Hematopoietic multipotent progenitor cell (in vitro differentiated cells): ENCODE results near the gene TULP4. TPM values are rescaled to one million over a fixed set of nuclear protein-coding genes. Genes with fewer than 3 reads are reported as not detected.
A peak's percentile ranks its signal among the peaks of the same experiment; 100 is the strongest.

Experiments used
- DNase-seq, 3 donors: peaks; one replicate each; pipeline ENCODE4 v3.0.0-alpha.2; 2011 to 2015; ENCODE audit warnings: low read depth in 2 of 3, low spot score in 2 of 3
- total RNA-seq: library from RNA; depleted of rRNA; stranded (reverse); fragments of >200 nt; gene quantifications from one replicate; pipeline ENCODE4 v1.2.3, GENCODE V29; 2012

Gene TULP4
- total RNA-seq, 1 donor: 33.9 TPM

DNA sequence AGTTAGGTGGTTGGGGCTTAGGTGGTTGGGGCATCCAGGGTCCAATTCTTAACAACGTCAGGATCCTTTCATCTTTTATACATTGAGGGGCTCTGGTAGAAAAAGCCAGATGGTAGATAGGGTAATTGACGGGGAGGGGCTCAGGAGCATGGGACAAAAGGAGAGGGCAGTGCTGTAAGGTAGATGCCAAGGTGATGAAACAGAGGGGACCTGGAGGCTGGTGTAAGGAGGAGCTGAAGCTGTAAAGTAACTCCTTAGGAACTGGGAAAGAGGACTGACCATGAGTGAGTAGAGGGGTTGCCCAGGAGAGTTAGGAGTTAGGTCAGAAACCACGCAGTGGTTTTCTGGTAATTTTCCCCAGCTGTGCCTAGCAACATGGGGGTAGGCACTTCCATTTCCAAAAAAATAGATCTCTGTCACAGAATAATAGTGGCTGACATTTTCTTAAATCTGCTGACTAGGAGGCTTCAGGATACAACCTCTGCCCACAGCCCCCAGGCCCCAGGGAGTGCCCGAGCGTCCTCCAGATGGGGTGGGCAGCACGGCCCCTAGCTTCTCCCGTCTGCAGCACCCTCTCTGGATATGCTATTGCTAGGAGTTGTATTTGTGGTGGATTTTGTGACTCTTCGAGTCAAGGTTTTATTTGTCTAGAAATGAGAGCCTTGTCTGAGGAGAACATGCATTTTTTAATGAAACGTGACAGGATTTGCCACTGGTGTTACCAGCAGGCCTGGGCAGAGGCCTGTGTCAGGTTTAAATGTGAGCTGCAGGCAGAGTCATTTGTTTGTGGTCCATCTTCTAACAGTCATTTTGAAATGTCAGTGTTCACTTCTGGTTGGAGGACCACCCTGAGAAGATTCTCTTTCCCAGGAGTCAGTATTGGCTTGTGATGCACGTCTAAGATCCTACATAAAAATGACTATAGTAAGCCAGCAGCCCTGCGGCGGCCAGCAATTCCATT is 44.6 kb downstream of the TULP4 start:
- no peak for DNase-seq

DNA sequence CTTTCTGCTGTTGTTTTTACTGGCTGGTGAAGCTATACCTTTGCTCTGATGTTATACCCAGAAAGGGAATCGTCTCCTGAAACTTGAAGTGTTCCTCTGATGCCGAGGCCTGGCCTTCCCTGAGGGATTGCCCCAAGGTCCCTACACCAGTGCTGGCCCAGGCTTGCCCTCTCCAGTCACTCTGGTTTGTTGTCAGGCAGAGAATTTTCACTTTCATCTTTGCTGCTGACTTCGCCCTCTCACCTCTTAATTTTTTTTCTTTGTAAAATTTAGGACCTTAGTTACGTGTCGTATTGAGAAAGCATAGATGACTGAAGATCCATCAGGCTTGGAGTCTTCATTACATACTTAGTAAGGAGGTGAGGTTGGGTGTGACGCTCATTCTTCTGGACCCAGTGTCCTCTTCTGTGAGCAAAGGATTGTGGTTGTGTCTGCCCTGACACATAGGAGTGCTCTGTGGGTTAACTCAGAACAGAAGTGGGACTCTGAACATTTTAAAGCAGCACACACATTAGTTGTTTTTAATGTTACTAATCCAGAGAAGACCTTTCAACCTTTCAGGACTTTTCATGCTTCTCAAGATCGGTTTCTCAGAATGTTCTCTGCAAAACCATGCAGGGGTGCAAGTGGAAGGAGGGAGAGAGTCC is 45.4 kb downstream of the TULP4 start:
- no peak for DNase-seq

DNA sequence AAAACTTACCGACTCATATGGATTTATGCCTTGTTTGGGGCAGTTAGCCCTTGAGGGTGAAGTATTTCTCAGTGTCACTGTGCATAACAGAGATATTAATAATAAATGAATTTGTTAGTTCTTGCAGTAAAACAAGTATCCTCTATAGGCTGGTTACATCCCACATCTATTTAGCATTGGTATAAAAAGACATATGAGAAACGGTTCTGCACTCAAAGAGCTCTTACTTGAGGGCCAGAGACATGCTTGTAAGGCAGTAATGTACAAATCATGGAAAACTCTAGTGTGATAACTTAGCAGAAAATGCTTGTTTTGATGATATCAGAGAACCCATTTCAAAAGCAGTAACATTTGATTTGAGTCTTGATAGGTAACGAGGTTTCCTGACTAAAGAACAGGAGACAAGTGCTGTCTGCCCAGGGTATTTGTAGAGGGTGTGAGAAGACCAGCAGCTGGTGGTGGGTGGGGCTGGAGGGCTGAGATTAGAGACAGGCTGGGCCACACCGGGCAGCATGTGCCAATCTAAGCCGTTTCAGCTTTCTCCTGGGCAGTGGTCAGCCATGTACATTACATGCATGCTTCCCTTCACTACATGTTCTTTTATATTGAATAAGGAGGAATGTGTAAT is 46.3 kb downstream of the TULP4 start:
- no peak for DNase-seq

DNA sequence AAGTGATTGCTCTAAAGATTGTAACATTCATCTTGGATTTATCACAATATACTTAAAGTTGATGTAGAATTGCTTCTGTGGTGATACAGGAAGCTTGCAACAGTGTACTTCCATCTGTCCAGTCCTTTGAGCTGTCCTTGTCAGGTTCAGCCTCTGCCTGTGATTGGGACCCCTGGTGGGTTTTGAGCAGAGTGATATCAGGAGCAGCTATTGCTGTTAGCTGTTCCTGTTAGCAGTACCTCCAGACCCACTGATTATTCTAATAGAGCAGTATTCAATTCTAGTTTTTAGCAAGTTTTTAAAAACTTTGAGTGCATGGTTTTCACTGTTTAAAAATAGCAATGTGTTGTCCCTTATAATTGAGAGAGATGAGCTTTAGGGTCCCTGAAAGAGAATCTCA is 48.8 kb downstream of the TULP4 start:
- DNase-seq: no peak

DNA sequence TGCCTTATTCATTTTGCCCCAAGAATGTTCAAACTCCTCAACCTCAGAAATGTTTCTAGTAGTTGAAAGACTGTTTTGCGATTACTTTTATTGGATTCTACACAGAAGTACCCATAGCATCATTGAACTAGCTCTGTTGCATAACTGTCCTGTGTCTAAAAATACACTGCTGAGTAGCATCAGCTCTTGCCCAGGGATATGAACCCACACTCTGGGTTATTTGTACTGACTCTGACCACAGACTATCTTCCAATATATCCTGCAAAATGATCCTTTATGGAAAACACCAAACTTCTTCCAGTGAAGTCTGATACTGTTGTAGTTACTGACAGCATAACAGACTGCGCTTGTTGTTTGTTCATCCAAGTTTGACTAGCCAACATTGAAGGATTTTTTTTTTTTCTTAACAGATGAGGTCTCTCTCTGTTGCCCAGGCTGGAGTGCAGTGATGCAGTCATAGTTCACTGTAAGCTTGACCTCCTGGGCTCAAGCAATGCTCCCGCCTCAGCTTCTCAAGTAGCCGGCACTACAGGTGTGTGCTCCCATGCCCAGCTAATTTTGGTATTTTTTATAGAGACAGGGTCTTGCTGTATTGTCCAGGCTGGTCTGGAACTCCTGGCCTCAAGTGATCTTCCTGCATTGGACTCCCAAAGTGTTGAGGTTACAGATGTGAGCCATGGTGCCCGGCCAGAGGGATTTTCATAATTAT is 49.9 kb downstream of the TULP4 start:
- DNase-seq: no peak

DNA sequence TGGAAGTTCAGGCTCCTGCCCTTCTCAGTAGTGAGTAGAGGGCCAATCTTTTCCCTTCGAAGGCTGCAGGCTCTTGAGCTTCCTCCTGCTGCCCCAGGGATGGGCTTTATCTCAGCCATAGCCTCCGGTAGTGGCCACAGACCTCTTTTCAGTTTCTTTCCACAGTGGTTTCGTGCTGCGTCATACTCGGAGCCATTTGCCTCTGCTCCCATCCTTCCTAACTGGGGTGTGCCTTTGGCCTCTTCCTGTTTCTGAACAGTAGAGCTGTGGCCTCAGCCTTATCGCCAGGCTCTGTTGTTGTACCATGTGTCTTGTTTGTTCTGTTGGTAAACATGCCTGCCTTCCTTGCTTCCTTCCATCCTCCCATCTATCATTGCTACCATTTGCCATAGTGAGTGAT is 54.1 kb downstream of the TULP4 start:
- DNase-seq: peak in 2 of 3 donors; percentile 5 to 40

DNA sequence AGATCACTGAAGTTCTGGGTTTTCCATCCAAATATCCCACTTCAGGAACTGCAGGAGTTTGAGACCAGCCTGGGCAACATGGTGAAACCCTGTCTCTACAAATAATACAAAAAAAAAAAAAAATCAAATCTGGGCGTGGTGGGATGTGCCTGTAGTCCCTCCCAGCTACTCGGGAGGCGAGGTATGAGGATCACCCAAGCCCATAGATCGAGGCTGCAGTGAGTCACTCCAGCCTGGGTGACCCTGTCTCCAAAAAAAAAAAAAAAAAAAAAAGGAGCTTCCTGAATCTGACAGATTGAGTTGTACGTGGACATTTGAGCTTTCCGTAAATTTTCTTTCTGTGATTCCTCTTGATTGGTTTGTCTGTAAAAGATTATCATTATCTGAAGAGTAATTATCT is 55.6 kb downstream of the TULP4 start:
- no peak for DNase-seq

DNA sequence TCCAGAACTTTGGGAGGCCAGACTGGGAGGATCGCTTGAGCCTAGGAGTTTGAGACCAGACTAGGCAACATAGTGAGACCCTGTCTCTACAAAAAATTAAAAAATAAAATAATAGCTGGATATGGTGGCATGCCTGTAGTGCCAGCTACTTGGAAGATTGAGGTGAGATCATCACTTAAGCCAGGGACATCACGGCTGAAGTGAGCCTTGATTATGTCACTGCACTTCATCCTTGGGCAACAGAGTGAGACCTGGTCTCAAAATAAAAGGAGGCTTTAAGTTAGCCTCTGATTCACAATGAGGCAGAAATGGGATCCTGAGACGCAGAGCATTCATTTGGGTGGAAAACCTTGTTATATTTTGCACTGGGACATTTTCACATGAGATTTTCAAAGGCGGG is 57.0 kb downstream of the TULP4 start:
- DNase-seq: no peak

DNA sequence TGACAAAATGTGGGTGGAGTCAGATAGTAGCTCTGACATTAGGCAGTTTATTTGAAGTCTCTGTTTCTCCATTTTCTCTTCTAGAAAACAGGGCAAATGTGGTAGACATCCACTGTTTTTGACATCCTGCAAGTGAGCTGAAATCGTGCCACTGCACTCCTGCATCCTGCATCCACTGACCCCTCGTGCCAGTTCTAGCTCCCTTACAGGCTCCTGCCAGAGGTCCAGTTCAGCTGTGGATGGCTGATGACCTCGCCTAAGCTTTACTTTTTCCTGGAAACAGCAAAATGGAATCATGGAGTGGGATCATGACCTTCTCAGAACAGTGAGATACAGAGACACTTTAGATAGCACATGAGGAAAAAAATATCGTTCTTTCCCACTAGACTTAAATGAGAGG is 58.5 kb downstream of the TULP4 start:
- DNase-seq: no peak

DNA sequence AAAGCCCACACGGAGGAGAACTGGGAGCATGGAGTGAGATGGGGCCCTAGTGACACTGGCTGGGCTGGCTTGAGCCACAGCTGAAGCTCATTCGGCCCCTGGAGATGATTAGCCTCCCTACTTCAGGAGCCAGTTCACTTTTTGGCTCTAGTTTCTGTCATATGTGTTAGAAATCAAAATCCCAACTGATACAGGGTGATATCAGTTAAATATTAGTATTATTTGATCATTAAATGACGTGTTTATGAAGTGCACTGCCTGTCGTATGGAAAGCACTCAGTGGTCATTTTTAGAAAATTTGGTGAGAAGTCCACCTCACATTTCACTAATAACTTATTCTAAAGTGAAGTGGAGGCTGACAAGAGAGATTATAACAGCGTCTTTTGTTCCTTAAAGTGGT is 59.0 kb downstream of the TULP4 start:
- no peak for DNase-seq

DNA sequence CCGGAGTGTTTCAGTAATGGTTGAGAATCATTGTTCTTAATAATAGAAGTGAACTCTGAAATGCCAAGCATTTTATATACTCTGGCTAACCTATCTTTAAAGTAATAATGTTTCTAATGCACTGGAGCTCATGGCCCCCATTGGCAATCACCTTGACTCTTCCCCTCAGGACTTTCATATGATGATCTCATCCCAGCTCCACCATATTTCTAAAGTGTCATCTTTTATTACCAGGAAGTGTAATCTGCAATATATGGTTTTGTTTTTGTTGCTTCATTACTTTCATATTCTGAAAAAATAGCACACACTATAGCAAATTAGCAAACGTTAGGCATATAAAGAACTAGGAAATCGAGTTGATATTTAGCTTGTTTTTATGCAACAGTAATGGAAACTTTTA is 60.3 kb downstream of the TULP4 start:
- DNase-seq: no peak

DNA sequence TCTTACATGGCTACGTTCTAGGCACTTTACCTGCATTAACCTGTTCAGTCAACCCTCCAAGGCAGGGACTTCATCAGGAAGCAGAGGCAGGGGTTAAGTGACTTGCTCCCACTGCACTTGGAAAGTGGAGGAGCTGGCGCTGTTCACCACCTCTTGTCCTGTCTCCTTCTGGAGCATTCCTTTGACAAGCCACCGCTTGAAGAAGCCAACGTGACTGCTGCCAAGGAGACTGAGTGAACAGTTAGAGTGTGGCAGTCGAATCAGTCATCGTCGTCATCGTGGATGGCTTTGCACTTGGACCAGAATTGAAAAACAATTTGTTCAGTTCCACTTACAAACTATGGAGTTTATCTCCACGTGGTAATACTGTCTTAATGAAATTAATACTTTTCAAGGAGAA is 60.9 kb downstream of the TULP4 start:
- DNase-seq: no peak

DNA sequence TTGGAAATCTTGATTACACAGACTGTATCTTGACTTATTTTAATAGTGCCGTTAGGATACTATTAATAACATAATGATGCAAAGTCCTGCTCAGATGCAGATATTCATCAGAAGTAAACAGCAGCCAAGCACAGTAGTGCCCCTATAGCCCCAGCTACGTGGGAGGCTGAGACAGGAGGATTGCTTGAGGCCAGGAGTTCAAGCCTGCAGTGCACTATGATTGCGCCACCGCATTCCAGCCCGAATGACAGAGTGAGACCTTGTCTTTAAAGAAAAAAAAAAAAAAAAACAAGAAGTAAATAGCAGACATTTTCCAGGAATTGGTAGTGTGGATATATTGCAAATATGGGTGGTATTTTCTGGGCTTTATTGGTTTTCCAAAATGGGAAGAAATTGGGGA is 61.8 kb downstream of the TULP4 start:
- no peak for DNase-seq

DNA sequence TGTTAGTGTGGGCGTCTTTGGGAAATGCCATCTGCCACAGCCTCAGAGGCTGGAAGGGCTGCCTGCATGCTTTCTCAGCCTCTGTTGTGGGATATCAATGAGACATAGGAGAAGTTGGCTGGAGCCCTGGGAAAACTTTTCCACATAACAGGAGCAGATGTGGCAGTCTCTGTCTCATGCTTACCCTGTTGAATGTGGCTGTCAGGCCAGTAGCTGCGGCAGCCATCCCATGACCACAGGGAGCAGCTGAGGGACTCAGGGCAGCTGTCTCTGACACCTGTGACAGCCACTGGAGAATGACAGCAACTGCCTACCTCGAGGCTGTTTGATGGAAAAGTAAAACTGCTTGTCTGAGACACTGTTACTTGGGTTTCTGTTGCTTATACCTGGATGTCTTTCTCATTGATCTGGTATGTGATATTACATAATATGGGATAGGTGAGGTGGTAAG is 64.4 kb downstream of the TULP4 start:
- DNase-seq: no peak

DNA sequence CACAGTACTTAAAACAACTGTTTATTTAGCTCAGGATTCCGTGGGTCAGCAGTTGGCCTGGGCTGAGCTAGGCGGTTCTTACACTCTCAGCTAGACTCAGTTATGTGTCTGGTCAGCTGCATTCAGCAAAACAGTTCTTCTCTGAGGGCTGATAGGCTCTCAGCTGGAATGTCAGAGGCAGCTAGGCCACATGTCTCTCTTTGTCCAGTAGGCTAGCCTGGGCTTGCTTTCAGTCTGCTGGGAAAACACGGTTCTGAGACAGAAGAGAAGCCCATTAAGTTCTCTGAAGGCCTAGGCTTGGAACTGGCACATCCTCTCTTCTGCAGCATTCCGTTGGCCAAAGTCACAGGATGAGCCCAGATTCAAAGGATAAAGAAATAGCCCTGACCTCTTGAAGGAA is 65.6 kb downstream of the TULP4 start:
- DNase-seq: no peak

DNA sequence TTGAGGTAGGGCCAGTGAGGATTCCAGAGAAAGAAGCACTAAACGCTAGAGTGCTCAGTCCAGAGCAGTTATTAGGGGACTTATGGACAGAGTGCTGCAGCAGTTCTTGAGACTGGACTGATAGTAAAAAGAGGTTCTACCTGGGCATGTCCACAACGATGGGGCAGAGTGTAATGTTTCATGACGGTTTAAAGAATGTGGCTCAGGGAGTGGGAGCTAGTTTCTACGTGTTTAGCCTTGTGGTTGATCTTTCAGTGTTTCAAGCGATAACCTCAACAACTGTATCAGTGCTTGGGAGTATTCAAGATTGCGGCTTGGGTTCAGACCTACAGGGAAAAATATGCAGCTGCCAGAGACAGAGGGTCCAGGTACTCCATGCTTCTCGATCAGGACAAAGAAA is 67.1 kb downstream of the TULP4 start:
- no peak for DNase-seq

DNA sequence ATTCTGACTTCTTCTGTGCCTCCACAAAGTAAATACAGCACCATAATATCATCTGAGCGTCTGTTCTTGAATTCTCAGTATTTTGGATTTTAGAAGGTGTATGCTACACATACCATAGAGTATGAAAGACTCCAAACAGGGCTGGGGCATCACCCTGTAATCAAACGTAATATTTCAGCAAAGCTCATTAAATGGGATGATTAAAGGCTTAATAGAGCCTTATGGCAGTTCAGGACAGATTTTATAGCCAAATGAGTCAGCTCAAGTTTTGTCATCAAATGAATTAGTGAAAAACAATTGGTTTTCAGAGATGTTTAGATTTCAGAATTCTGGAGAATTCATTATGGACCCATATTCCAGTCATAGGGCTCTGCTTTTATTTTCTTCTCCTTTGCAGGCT is 68.9 kb downstream of the TULP4 start:
- DNase-seq: no peak

DNA sequence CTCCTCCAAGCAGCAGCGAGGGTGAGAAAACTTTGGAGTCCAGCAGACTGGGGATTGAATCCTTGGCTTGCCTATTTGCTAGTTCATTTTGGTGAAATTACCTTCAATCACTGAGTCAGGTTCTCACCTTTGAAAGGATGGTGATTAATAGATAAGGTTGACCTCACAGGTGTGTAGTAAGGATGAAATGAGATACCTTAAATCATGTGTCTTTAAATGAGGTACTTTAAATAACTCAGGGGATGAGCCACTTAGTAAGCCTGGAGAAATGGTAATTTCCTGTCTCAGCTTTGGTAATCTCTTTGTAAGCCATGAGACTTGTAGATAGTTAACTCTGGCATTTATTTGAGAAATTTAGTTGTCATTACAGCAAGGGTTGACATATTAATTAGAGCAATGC is 70.2 kb downstream of the TULP4 start:
- no peak for DNase-seq

DNA sequence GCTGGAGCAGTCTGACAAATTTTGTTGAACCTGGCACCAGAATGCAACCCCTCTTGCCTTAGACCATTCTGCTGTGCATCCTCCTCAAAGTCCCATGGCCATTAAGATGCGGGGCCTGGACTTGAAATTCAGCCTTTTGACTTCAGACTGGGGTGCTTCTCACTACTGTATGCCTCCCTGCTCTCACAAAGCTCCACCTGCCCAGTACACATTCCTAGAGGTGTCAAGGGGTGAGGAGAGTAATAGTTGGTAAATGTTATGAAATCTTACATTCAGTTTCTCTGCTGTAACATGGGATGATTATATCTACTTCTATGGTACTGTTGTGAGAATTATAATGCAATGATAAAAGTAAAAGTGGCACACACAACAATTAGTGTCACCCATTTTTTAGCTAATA is 70.8 kb downstream of the TULP4 start:
- DNase-seq: no peak

DNA sequence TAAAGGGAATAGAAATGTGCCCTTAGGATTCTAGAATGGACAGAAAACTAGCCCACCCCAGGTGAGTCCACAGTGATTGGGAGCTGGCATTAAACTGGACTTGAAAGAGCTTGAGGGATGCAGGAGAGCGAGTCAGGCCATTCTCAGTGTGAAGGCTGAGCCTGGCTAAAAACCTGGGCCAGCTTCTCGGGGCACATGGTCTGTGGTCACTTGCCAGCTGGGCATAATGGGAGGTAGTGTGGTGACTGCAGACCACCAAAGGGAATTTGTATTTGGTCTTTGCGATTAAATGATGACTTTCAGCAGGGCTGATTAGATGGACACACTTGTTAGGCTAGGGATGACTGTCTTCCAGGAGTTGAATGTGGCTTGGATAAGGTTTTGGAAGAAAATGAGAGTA is 71.3 kb downstream of the TULP4 start:
- DNase-seq: no peak

DNA sequence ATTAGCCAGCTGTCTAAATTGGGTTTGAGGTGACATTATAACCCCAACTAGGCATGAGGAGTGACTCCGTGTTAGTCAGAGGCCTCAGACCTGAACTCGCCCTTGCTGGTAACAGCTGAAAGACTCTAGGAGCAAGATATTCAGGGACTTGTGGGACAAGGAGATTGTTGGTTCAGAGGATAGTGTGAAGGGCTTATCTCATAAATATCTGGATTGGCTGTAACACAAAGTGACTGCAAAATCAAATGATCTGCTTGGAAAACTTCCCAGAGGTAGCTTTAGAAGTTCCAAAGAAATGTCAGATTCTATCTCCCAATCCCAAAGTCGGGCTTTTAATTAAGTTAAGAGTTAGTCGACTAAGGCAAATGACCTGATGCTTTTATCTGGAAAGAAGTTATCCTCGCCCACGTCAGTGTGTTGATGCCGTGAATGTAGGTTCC is 72.4 kb downstream of the TULP4 start:
- DNase-seq: no peak
